Activated naive CD8-positive, alpha-beta T cell treated with anti-CD3 and anti-CD28 coated beads for 36 hours (primary cell): Measurements from ENCODE around the gene NRCAM. TPM values are rescaled to one million over a fixed set of nuclear protein-coding genes. Genes with fewer than 3 reads are reported as not detected.

Source experiments
- DNase-seq: peaks from one replicate; pipeline ENCODE4 v3.0.0; 2021
- H3K27ac Mint-ChIP-seq: one replicate; pipeline ENCODE4 v1.8.0; 2022; ENCODE audit warnings: mild to moderate bottlenecking, moderate library complexity, mixed read lengths
- H3K27me3 Mint-ChIP-seq: one replicate; pipeline ENCODE4 v1.8.0; 2022; ENCODE audit warnings: mild to moderate bottlenecking, mixed read lengths
- H3K36me3 Mint-ChIP-seq: one replicate; pipeline ENCODE4 v1.8.0; 2021; ENCODE audit warnings: mild to moderate bottlenecking, mixed read lengths
- H3K4me1 Mint-ChIP-seq: one replicate; pipeline ENCODE4 v1.8.0; 2021; ENCODE audit warnings: mixed read lengths
- H3K4me3 Mint-ChIP-seq: one replicate; pipeline ENCODE4 v1.8.0; 2022; ENCODE audit warnings: mild to moderate bottlenecking, moderate library complexity, mixed read lengths
- H3K9me3 Mint-ChIP-seq: one replicate; pipeline ENCODE4 v1.8.0; 2022; ENCODE audit warnings: mixed read lengths
- total RNA-seq, 2 experiments: library from RNA; stranded (reverse); gene quantifications; one replicate each; pipeline ENCODE4 v1.2.3, GENCODE V29; 2021

NRCAM gene
- total RNA-seq, 2 experiments from 2014 or later, result 3.9 to 4.6 TPM

DNA sequence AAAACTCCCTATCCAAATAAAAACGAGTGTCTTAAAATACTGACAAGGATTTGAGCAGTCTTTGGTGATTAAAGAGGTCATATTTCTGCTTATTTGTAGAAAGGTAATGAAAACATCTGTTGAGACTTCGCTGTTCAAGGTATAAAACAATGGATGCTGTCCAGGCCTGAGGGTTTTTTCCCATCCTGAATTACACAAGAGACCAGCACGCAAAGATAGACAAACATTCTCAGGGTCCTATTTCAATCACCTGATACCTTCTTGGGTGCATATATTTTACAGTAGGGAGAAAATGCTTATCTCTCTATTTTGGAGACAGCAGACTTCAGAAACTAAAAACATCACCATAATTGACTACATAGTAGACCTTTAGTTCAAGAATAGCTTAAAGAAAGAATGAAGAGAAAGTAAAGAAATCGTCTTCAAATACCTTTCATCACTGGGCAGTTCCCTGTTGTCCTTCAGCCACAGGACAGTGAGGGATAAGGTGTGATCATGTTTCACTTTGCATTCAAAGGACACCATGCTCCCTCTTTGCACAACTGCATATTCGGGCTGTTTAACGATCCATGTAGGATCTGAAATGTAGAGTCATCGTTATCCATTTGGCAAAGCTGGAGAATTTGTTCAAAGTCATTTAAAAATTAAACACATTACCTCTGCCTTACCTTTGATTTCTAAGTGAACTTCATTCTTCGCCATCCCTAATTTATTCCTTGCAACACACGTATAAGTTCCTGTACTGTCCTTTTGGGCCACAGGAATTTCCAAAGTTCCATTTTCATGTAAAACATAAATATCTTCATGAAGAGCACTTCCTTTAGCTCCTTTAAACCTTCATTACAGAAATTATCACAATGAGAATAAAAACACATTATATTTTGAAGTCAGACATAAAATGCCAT, 262.4 kb downstream of the NRCAM start:
- no peak overlapping the region for H3K27ac Mint-ChIP-seq
- peaks cover 2% of the 10 kb centered on the region for H3K4me1 Mint-ChIP-seq
- DNase-seq, result no peak
- H3K36me3 Mint-ChIP-seq, result peaks cover 9% of the 10 kb centered on the region
- H3K4me3 Mint-ChIP-seq, result no peak overlapping the region
- peaks cover 1% of the 10 kb centered on the region for H3K9me3 Mint-ChIP-seq
- no peaks in the 10 kb centered on the region for H3K27me3 Mint-ChIP-seq

GRCh38 chr7:108190891-108191290, 265.3 kb downstream of the NRCAM start:
- Mint-ChIP-seq H3K9me3 (peaks cover 2% of the 10 kb centered on the region), H3K27ac (no peak overlapping the region), H3K4me3 (no peak overlapping the region), H3K27me3 (no peaks in the 10 kb centered on the region), H3K4me1 (peaks cover 2% of the 10 kb centered on the region), H3K36me3 (peaks cover 14% of the 10 kb centered on the region)
- DNase-seq, result no peak

- DNase-seq, result no peak
- H3K4me3 Mint-ChIP-seq, result no peak overlapping the region
- H3K36me3 Mint-ChIP-seq, result peaks cover 14% of the 10 kb centered on the region
- no peak overlapping the region for H3K27ac Mint-ChIP-seq
- H3K4me1 Mint-ChIP-seq, result peaks cover 4% of the 10 kb centered on the region
- H3K9me3 Mint-ChIP-seq, result peaks cover 2% of the 10 kb centered on the region
- no peaks in the 10 kb centered on the region for H3K27me3 Mint-ChIP-seq
Measured at GRCh38 chr7:108189733-108190388, 266.4 kb downstream of the NRCAM start.

DNA sequence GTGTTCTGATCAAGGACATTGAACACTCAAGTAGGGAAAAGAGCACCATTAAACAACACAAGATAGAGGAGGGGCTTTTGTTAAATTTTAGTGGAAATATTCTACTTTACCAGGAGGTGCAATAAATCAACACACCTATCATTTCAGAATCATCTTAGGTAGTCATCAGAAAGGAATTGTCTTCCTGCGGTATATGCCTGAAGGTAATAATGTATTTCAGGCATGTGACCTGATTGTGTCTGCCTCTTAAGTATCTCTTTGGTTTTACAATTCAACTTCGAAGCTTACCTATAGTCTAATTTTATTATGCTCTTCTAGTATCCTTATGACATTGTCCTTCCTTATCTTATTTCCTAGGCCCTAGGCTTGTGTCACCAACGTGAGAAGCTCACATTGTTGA, 267.5 kb downstream of the NRCAM start:
- H3K27ac Mint-ChIP-seq, result no peak overlapping the region
- no peaks in the 10 kb centered on the region for H3K27me3 Mint-ChIP-seq
- H3K9me3 Mint-ChIP-seq, result peaks cover 2% of the 10 kb centered on the region
- no peak overlapping the region for H3K4me3 Mint-ChIP-seq
- no peak for DNase-seq
- peaks cover 4% of the 10 kb centered on the region for H3K4me1 Mint-ChIP-seq
- H3K36me3 Mint-ChIP-seq, result peaks cover 14% of the 10 kb centered on the region

- Mint-ChIP-seq H3K27ac (no peak overlapping the region), H3K4me1 (peaks cover 1% of the 10 kb centered on the region), H3K36me3 (no peaks in the 10 kb centered on the region), H3K27me3 (no peaks in the 10 kb centered on the region), H3K4me3 (no peak overlapping the region), H3K9me3 (no peaks in the 10 kb centered on the region)
- no peak for DNase-seq
Measured at GRCh38 chr7:108181073-108181985, 274.9 kb downstream of the NRCAM start.

GRCh38 chr7:108178398-108178797, 277.8 kb downstream of the NRCAM start:
- no peak for DNase-seq
- H3K9me3 Mint-ChIP-seq, result no peaks in the 10 kb centered on the region
- no peaks in the 10 kb centered on the region for H3K4me1 Mint-ChIP-seq
- H3K36me3 Mint-ChIP-seq, result no peaks in the 10 kb centered on the region
- H3K27me3 Mint-ChIP-seq, result no peaks in the 10 kb centered on the region
- H3K4me3 Mint-ChIP-seq, result no peak overlapping the region
- H3K27ac Mint-ChIP-seq, result no peak overlapping the region

DNA sequence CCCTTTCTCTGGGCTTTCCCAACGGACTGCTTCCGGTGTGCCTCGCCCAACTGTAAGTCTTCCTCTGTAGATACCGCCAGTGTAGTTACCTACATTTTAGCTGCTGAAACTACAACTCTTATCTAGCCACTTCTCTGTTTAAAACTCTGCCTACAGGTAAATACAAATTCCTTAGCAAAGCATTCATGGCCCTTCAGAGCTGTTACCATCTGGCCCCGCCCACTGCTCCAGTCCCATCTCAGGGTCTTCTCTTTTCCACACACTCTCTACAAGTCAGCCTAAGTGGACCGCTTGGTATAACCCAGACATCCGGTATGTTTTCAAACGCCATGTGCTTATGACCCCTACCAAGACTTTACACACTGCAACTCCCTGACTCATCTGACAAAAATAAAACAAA, 285.1 kb downstream of the NRCAM start:
- no peaks in the 10 kb centered on the region for H3K9me3 Mint-ChIP-seq
- no peaks in the 10 kb centered on the region for H3K36me3 Mint-ChIP-seq
- no peak overlapping the region for H3K27ac Mint-ChIP-seq
- H3K4me1 Mint-ChIP-seq, result no peaks in the 10 kb centered on the region
- DNase-seq, result no peak
- no peak overlapping the region for H3K4me3 Mint-ChIP-seq
- no peaks in the 10 kb centered on the region for H3K27me3 Mint-ChIP-seq

GRCh38 chr7:108170251-108170650, 286.0 kb downstream of the NRCAM start:
- Mint-ChIP-seq H3K4me1 (no peaks in the 10 kb centered on the region), H3K9me3 (no peaks in the 10 kb centered on the region), H3K4me3 (no peak overlapping the region), H3K27me3 (no peaks in the 10 kb centered on the region), H3K27ac (no peak overlapping the region), H3K36me3 (no peaks in the 10 kb centered on the region)
- DNase-seq, result no peak

DNA sequence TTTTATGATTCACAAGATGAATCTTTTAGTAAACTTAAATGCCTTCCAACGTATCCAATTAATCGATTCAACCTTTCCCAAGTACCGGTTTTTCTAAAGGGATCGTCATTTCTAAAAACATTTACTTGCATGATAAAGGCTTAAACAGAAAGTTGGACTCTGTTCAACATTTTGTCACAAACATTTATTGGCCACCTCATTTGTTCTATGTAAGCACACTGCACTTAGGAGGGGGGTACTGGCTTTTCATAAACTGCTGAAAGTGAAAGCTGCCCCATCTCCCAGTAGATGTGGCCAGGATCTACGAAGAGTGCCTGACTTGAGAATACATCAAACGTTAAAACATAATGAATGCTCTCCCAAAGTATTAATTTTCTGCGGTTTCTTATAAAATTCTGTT, 288.8 kb downstream of the NRCAM start:
- DNase-seq, result no peak
- H3K27ac Mint-ChIP-seq, result no peak overlapping the region
- peaks cover 3% of the 10 kb centered on the region for H3K9me3 Mint-ChIP-seq
- no peaks in the 10 kb centered on the region for H3K4me1 Mint-ChIP-seq
- no peaks in the 10 kb centered on the region for H3K27me3 Mint-ChIP-seq
- peaks cover 3% of the 10 kb centered on the region for H3K36me3 Mint-ChIP-seq
- H3K4me3 Mint-ChIP-seq, result no peak overlapping the region

DNA sequence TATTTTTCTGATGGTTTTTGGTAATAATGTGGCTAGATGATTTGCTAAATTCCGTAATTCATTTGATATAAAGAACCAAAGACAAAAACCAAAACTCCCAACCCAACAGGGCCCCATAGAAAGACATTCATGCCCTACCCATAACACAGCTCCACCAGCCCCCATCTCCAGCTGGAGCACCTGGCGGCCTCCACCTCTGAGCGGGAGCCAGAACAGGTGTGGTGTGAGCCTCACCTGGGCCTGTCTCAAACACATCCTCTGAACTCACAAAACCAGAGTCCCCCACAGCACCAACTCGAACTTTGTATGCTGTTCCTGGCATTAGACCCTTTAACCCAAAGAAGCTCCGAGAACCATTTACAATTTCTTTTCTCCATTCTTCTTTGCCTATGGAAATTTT, 289.5 kb downstream of the NRCAM start:
- Mint-ChIP-seq H3K36me3 (peaks cover 3% of the 10 kb centered on the region), H3K4me1 (no peaks in the 10 kb centered on the region), H3K27ac (no peak overlapping the region), H3K9me3 (peaks cover 3% of the 10 kb centered on the region), H3K27me3 (no peaks in the 10 kb centered on the region), H3K4me3 (no peak overlapping the region)
- no peak for DNase-seq

DNA sequence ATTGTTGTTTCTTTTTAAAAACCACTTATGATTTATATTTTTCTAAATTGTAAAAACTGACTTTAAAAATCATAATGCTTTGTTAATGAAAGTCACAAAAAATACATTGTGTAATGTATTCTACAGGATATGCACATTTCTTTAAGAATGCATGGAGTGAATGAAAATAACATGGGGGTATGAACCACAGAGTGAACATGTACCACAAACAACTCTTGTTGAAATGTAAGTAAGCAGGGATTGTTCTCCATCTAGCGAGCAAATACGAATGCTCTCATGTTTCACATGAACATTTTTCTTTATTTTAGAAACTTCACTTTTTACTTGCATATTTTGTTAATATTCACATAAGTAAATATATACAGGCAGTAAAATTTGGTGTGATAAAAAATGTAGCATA, 290.5 kb downstream of the NRCAM start:
- H3K27ac Mint-ChIP-seq, result no peak overlapping the region
- no peaks in the 10 kb centered on the region for H3K27me3 Mint-ChIP-seq

DNA sequence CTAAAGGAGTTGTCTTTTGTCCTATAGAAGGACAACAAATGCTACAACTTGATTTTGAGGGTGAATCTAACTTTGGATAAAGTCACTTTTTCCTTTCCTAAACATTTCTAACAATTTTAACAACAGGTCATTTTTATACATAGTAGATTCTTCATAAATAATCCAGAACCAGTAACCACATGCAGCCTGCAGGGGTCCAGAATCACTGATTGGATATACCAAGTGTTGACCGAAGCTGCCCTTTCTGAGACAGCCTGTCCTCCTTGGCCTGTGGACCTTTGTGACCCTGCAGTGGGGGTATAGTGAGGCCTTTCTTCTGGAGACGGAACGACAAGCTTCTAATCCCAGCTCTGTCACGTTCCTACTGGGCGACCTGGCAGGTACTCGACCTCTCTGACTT, 291.3 kb downstream of the NRCAM start:
- Mint-ChIP-seq H3K27ac (no peak overlapping the region), H3K27me3 (no peaks in the 10 kb centered on the region), H3K36me3 (peaks cover 3% of the 10 kb centered on the region), H3K4me1 (no peaks in the 10 kb centered on the region), H3K4me3 (no peak overlapping the region), H3K9me3 (peaks cover 3% of the 10 kb centered on the region)
- DNase-seq, result no peak

More for the DNA sequence above, 290.5 kb downstream of the NRCAM start:
- no peak overlapping the region for H3K4me3 Mint-ChIP-seq
- H3K9me3 Mint-ChIP-seq, result peaks cover 3% of the 10 kb centered on the region
- no peaks in the 10 kb centered on the region for H3K4me1 Mint-ChIP-seq
- peaks cover 3% of the 10 kb centered on the region for H3K36me3 Mint-ChIP-seq
- DNase-seq, result no peak

- no peaks in the 10 kb centered on the region for H3K27me3 Mint-ChIP-seq
- DNase-seq, result no peak
- H3K36me3 Mint-ChIP-seq, result peaks cover 3% of the 10 kb centered on the region
- no peak overlapping the region for H3K4me3 Mint-ChIP-seq
- H3K9me3 Mint-ChIP-seq, result peaks cover 3% of the 10 kb centered on the region
- no peaks in the 10 kb centered on the region for H3K4me1 Mint-ChIP-seq
- no peak overlapping the region for H3K27ac Mint-ChIP-seq
Measured at GRCh38 chr7:108164342-108164741, 291.9 kb downstream of the NRCAM start.

DNA sequence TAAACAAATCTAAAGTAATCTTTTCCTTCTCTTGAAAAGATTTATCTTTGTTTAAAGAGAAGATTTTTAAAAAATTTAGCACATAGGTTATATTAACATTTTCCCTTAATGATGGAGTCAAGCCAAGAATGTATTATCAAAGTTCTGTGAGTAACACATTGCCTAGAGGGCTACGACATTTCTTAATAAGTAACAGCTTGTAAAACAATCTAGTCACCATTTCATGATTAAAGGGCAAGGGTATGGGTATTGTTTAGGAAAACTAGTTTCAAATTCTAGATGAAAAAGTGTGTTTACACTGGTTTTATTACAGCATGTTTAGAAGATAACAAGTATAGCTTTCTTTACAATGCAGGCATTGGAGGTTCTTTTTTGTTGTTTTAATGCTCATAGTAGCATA, 297.5 kb downstream of the NRCAM start:
- no peaks in the 10 kb centered on the region for H3K27me3 Mint-ChIP-seq
- no peak overlapping the region for H3K4me3 Mint-ChIP-seq
- peaks cover 6% of the 10 kb centered on the region for H3K4me1 Mint-ChIP-seq
- H3K9me3 Mint-ChIP-seq, result peaks cover 3% of the 10 kb centered on the region
- H3K36me3 Mint-ChIP-seq, result peaks cover 2% of the 10 kb centered on the region
- no peak overlapping the region for H3K27ac Mint-ChIP-seq
- no peak for DNase-seq
